GM18505 (cell line): Measurements from ENCODE around the gene CD300C.
"Not testable (repeated sequence)": the region's sequence is repeated elsewhere in the genome, so short reads cannot be mapped to it uniquely, and the experiment has no call there.

Experiments used
- ATAC-seq: cut with Tn5 transposase; IDR thresholded peaks from one replicate; pipeline ENCODE4 v1.9.1; 2021; ENCODE audit not compliant: unreplicated experiment
- POLR2A ChIP-seq: IDR thresholded peaks from 4 replicates; pipeline ENCODE4 v1.6.1; 2011; ENCODE audit warnings: borderline replicate concordance; ENCODE audit not compliant: insufficient read depth, insufficient read length; ENCODE audit errors: extremely low read depth

The CD300C gene

GRCh38 chr17:74545843-74546230, at the start of gene CD300C:
CD300C (minus strand) TSS chr17:74546115; CDS start chr17:74545782, 333 bp downstream.
- TF ChIP-seq POLR2A = no peak

GRCh38 chr17:74595037-74595750, 49.3 kb upstream of the CD300C start:
- no peak for TF ChIP-seq POLR2A
- ATAC-seq = no peak

More at GRCh38 chr17:74545843-74546230, at the start of gene CD300C:
- no peak for ATAC-seq

- ATAC-seq = no peak
- TF ChIP-seq POLR2A = no peak
Observed at GRCh38 chr17:74592087-74592990, 46.4 kb upstream of the CD300C start, which contains the start of gene CD300LD. CD300LD (minus strand) TSS chr17:74592283; CDS start chr17:74592202, 81 bp downstream.

- no peak for ATAC-seq
- TF ChIP-seq POLR2A = no peak
Observed at GRCh38 chr17:74591503-74591902, 45.6 kb upstream of the CD300C start.

GRCh38 chr17:74585711-74586110, 39.8 kb upstream of the CD300C start:
- TF ChIP-seq POLR2A = no peak

GRCh38 chr17:74584292-74585060, 38.6 kb upstream of the CD300C start:
- no peak for ATAC-seq
- no peak for TF ChIP-seq POLR2A

More at GRCh38 chr17:74585711-74586110, 39.8 kb upstream of the CD300C start:
- no peak for ATAC-seq

GRCh38 chr17:74582633-74583032, 36.7 kb upstream of the CD300C start:
- TF ChIP-seq POLR2A = no peak
- ATAC-seq = no peak

GRCh38 chr17:74579900-74580299, 34.0 kb upstream of the CD300C start:
- no peak for ATAC-seq
- no peak for TF ChIP-seq POLR2A

- no peak for ATAC-seq
- no peak for TF ChIP-seq POLR2A
Observed at GRCh38 chr17:74578979-74579378, 33.1 kb upstream of the CD300C start.

- no peak for TF ChIP-seq POLR2A
- ATAC-seq = no peak
Observed at GRCh38 chr17:74574489-74575142, 28.7 kb upstream of the CD300C start.

- ATAC-seq = not testable (repeated sequence)
Observed at GRCh38 chr17:74573635-74574034, 27.7 kb upstream of the CD300C start.

- no peak for TF ChIP-seq POLR2A
- no peak for ATAC-seq
Observed at GRCh38 chr17:74573169-74573568, 27.3 kb upstream of the CD300C start.
